OCI-LY7 (cell line): ENCODE data around the gene HDAC9.

ENCODE experiments used
- CTCF ChIP-seq: fragments of 200-600 bp; sonication (generic); conservative IDR thresholded peaks from 2 replicates; pipeline ENCODE4 v1.5.1; 2014; ENCODE audit warnings: mild to moderate bottlenecking, antibody characterized with exemption, low read length, moderate library complexity, mixed read lengths
- EZH2phosphoT487 ChIP-seq: fragments of 200-600 bp; sonication (generic); IDR thresholded peaks from 2 replicates; pipeline ENCODE4 v1.6.1; 2018; ENCODE audit warnings: low read depth, borderline replicate concordance, mild to moderate bottlenecking, mixed run types, antibody characterized with exemption, low read length, moderate library complexity, mixed read lengths

- TF ChIP-seq CTCF (no peak), EZH2phosphoT487 (no peak)
Observed at GRCh38 chr7:19023477-19023876, 527.9 kb downstream of the HDAC9 start.
